Loucy (cell line): ENCODE data around the gene ABHD11.

Source experiments
- H2AFZ ChIP-seq: fragments of 200-600 bp; sonication (generic); 2 replicates; pipeline ENCODE4 v1.6.0; 2016; ENCODE audit warnings: antibody characterized with exemption, mild to moderate bottlenecking, low read length, moderate library complexity
- H3F3A ChIP-seq: fragments of 200-600 bp; 2 replicates; pipeline ENCODE4 v1.6.0; 2016; ENCODE audit warnings: antibody characterized with exemption, low read depth, mild to moderate bottlenecking
- H3K27me3 ChIP-seq: fragments of 200-600 bp; sonication (generic); 2 replicates; pipeline ENCODE4 v1.6.1; 2014; ENCODE audit warnings: low read length, mild to moderate bottlenecking; ENCODE audit not compliant: insufficient read depth, poor library complexity, severe bottlenecking
- H3K36me3 ChIP-seq: fragments of 200-600 bp; sonication (generic); 2 replicates; pipeline ENCODE4 v1.6.1; 2016; ENCODE audit warnings: low read length; ENCODE audit not compliant: insufficient read depth
- H3K4me1 ChIP-seq: fragments of 200-600 bp; sonication (generic); 2 replicates; pipeline ENCODE4 v1.5.1; 2014; ENCODE audit warnings: low read length, mild to moderate bottlenecking; ENCODE audit not compliant: insufficient read depth, poor library complexity, severe bottlenecking
- H3K4me2 ChIP-seq: fragments of 200-600 bp; sonication (generic); 2 replicates; pipeline ENCODE4 v1.6.0; 2014; ENCODE audit warnings: antibody characterized with exemption, low read length, low read depth, mild to moderate bottlenecking; ENCODE audit not compliant: poor library complexity, severe bottlenecking
- H3K4me3 ChIP-seq: fragments of 200-600 bp; sonication (generic); 2 replicates; pipeline ENCODE4 v1.5.1; 2014; ENCODE audit warnings: low read length, mild to moderate bottlenecking, mixed read lengths; ENCODE audit not compliant: poor library complexity, severe bottlenecking
- H3K79me2 ChIP-seq: fragments of 200-600 bp; sonication (generic); 2 replicates; pipeline ENCODE4 v1.6.1; 2014; ENCODE audit warnings: low read length; ENCODE audit not compliant: insufficient read depth
- H3K9ac ChIP-seq: fragments of 200-600 bp; sonication (generic); 2 replicates; pipeline ENCODE4 v1.6.0; 2014; ENCODE audit warnings: mild to moderate bottlenecking, low read depth, low read length, moderate library complexity; ENCODE audit not compliant: poor library complexity, severe bottlenecking
- H3K9me2 ChIP-seq: fragments of 200-600 bp; sonication (generic); replicated peaks from 2 replicates; pipeline ENCODE4 v1.6.1; 2016; ENCODE audit warnings: low read depth, low read length, mixed read lengths
- H3K9me3 ChIP-seq: fragments of 200-600 bp; sonication (generic); 2 replicates; pipeline ENCODE4 v1.6.1; 2014; ENCODE audit warnings: mild to moderate bottlenecking, antibody characterized with exemption, low read length, low read depth; ENCODE audit not compliant: insufficient read depth
- H4K20me1 ChIP-seq: fragments of 200-600 bp; sonication (generic); 2 replicates; pipeline ENCODE4 v1.6.0; 2014; ENCODE audit warnings: antibody characterized with exemption, low read length, mild to moderate bottlenecking; ENCODE audit not compliant: insufficient read depth, poor library complexity, severe bottlenecking
- EZH2phosphoT487 ChIP-seq: fragments of 200-600 bp; IDR thresholded peaks from 2 replicates; pipeline ENCODE4 v1.6.1; 2018; ENCODE audit warnings: antibody characterized with exemption, mild to moderate bottlenecking, moderate library complexity, borderline replicate concordance
- TF ChIP-seq, protein P1 (sequence below): fragments of 200-600 bp; sonication (generic); conservative IDR thresholded peaks from 2 replicates; pipeline ENCODE4 v1.5.1; 2014; ENCODE audit warnings: mild to moderate bottlenecking, antibody characterized with exemption, low read length

ABHD11 gene

DNA sequence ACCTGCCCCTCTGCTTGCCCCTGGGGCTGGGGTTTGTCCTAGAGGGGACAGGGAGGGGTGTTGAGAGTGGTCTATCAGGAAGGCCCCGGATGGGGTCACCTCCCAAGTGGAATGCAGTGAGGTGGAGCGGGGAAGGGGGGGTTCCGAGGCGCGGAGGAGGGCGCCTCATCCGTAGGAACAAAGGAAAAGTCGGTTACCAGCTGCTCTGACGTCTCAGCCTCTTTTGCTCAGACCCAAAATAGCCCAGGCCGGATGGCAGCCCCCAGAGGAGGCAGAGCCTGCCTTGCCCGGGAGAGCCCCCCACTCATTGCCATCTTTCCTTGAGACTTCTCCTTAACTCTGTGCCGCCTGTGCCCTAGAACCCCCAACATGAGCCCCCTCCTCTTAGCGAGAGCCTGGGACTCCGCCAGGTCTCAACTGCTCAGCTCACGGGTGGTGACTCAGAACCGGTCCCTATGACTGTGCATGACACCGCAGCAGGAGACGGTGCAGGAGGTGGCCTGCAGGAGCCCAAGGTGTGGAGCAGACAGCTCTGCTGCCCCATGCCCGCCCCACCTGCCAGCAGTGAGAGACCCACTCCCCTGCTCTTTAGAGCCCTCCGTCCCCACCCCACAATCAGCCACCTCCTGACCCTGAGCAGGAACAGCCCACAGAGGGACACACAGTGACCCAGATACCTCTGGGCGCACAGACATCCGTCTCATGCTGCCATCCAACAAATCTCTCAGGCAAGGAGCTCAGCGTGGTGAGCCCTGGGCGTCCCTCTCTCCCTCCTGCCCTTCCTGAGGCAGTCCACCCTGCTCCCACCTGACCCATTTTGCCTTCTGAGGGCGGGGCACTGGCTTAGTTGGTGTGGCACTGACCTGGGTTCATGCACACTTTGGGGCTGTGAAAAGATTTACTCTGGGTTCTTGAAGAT is 32.2 kb downstream of the ABHD11 start:
- H3K36me3 ChIP-seq = no peaks in the 10 kb centered on the region
- no peaks in the 10 kb centered on the region for H4K20me1 ChIP-seq
- no peak overlapping the region for H2AFZ ChIP-seq
- H3K9ac ChIP-seq = no peak overlapping the region
- no peaks in the 10 kb centered on the region for H3K9me3 ChIP-seq
- H3K4me3 ChIP-seq = no peak overlapping the region
- no peak for TF ChIP-seq EZH2phosphoT487
- TF ChIP-seq, protein P1, sequence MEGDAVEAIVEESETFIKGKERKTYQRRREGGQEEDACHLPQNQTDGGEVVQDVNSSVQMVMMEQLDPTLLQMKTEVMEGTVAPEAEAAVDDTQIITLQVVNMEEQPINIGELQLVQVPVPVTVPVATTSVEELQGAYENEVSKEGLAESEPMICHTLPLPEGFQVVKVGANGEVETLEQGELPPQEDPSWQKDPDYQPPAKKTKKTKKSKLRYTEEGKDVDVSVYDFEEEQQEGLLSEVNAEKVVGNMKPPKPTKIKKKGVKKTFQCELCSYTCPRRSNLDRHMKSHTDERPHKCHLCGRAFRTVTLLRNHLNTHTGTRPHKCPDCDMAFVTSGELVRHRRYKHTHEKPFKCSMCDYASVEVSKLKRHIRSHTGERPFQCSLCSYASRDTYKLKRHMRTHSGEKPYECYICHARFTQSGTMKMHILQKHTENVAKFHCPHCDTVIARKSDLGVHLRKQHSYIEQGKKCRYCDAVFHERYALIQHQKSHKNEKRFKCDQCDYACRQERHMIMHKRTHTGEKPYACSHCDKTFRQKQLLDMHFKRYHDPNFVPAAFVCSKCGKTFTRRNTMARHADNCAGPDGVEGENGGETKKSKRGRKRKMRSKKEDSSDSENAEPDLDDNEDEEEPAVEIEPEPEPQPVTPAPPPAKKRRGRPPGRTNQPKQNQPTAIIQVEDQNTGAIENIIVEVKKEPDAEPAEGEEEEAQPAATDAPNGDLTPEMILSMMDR = no peak
- H3K4me2 ChIP-seq = no peak overlapping the region
- no peaks in the 10 kb centered on the region for H3K79me2 ChIP-seq
- H3F3A ChIP-seq = no peaks in the 10 kb centered on the region
- no peaks in the 10 kb centered on the region for H3K9me2 ChIP-seq
- no peaks in the 10 kb centered on the region for H3K27me3 ChIP-seq
- H3K4me1 ChIP-seq = no peaks in the 10 kb centered on the region

DNA sequence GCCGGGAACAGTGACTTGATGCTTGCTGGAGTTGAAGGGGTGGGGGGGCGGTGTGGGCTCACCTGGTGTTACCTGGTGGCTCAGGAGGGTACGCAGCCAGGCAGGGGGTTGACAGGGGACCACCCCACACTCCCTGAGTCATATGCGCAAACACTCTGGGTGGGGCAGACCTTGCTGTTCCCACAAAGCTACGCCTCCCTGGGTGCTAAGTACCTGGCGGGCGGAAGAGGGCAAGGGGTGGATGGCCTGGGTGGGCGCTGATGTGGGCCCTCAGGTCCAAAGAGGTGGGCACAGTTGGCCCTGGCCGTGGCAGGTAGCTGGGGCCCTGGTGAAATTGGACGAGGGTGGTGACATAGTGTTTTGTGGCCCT is 33.1 kb downstream of the ABHD11 start:
- Histone ChIP-seq H2AFZ (no peak overlapping the region), H3K4me1 (no peaks in the 10 kb centered on the region), H3F3A (no peaks in the 10 kb centered on the region), H3K4me2 (no peak overlapping the region), H3K9me2 (no peaks in the 10 kb centered on the region), H3K4me3 (no peak overlapping the region), H3K27me3 (no peaks in the 10 kb centered on the region), H3K79me2 (no peaks in the 10 kb centered on the region), H3K9ac (no peak overlapping the region), H4K20me1 (no peaks in the 10 kb centered on the region), H3K9me3 (no peaks in the 10 kb centered on the region), H3K36me3 (no peaks in the 10 kb centered on the region)
- TF ChIP-seq, protein P1 = no peak
- TF ChIP-seq EZH2phosphoT487 = no peak

DNA sequence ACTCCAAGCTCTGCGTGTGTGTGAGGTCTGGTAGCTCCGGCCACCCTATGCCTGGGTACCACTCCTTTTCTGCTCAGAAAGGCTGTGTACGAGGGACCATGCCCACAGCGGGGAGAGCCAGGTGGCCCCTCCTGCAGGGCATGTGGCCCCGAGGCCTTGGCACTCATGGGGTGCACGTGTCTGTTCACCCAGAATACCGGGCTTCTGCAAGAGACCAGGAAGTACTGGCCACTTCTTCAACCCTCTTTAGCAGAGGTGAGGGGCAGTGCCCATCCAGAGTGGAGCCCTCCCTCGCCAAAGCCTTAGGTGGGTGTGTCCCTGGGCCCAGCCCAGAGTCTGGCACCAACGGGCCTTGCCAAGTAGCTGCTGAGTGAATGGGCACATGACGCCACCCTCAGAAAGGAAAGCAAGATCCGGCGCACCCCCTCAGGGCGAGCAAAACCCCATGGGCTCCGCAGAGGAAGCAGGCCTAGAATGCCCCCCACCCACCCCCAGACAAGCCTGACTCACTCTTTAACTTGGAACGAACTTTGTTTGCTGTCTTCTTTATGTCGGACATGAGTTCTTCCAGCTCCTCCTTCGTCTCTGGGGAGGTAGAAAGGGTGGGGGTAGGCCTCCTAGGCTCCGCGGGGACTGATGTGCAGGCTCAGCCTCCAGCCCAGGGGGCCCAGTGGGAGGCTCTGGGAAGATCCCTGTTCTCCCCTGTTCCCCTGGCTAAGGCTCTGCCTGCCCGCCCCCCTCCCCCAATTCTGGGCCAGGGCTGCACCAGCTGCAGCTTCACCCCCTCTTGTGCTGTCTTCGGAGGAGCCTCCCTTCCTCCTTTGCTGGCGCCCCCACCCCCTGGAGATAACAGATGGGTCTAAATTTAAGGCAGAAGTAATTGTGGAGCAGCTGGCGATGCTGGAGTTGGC is 33.7 kb downstream of the ABHD11 start:
- no peaks in the 10 kb centered on the region for H4K20me1 ChIP-seq
- H3K4me1 ChIP-seq = no peaks in the 10 kb centered on the region
- TF ChIP-seq, protein P1 = no peak
- no peak for TF ChIP-seq EZH2phosphoT487
- no peak overlapping the region for H2AFZ ChIP-seq
- H3K9ac ChIP-seq = no peak overlapping the region
- H3K36me3 ChIP-seq = no peaks in the 10 kb centered on the region
- no peaks in the 10 kb centered on the region for H3K9me2 ChIP-seq
- no peaks in the 10 kb centered on the region for H3K9me3 ChIP-seq
- H3K27me3 ChIP-seq = no peaks in the 10 kb centered on the region
- H3F3A ChIP-seq = no peaks in the 10 kb centered on the region
- H3K4me2 ChIP-seq = no peak overlapping the region
- H3K4me3 ChIP-seq = no peak overlapping the region
- no peaks in the 10 kb centered on the region for H3K79me2 ChIP-seq
